ENCODE data around the gene NDUFS5.
"Not testable (repeated sequence)": the region's sequence is repeated elsewhere in the genome, so short reads cannot be mapped to it uniquely, and the experiment has no call there.

NDUFS5 gene

GRCh38 chr1:39026051-39026865, at the start of gene NDUFS5:
Gene NDUFS5 (plus strand): TSS chr1:39026350. CDS start chr1:39028725, 2,375 bp downstream.
- peak; percentile 90 for DNase-seq

GRCh38 chr1:38977399-38978244, 48.5 kb upstream of the NDUFS5 start:
- DNase-seq: not testable (repeated sequence)

GRCh38 chr1:38978245-38978542, 48.0 kb upstream of the NDUFS5 start:
- not testable (repeated sequence) for DNase-seq

- not testable (repeated sequence) for DNase-seq
Observed at GRCh38 chr1:38979380-38979779, 46.8 kb upstream of the NDUFS5 start.

- DNase-seq: no peak
Observed at GRCh38 chr1:38989979-38990378, 36.2 kb upstream of the NDUFS5 start.

GRCh38 chr1:38990386-38990737, 35.8 kb upstream of the NDUFS5 start:
- no peak for DNase-seq

- DNase-seq: peak; percentile 85
Observed at GRCh38 chr1:38990738-38991637, 35.2 kb upstream of the NDUFS5 start, which contains the start of gene AKIRIN1. Gene AKIRIN1 (plus strand): TSS chr1:38991276. CDS start chr1:38991381, 105 bp downstream.

GRCh38 chr1:38991638-38992411, 34.3 kb upstream of the NDUFS5 start:
- DNase-seq: no peak

GRCh38 chr1:38992412-38993111, 33.6 kb upstream of the NDUFS5 start:
- no peak for DNase-seq

- DNase-seq: no peak
Observed at GRCh38 chr1:38994196-38994595, 32.0 kb upstream of the NDUFS5 start.

- no peak for DNase-seq
Observed at GRCh38 chr1:38997034-38997900, 28.9 kb upstream of the NDUFS5 start.

- no peak for DNase-seq
Observed at GRCh38 chr1:38997901-38998190, 28.3 kb upstream of the NDUFS5 start.

GRCh38 chr1:39001516-39002421, 24.4 kb upstream of the NDUFS5 start:
- DNase-seq: no peak

GRCh38 chr1:39003281-39003680, 22.9 kb upstream of the NDUFS5 start:
- no peak for DNase-seq

GRCh38 chr1:39003794-39004193, 22.4 kb upstream of the NDUFS5 start:
- DNase-seq: no peak

- DNase-seq: no peak
Observed at GRCh38 chr1:39006287-39006686, 19.9 kb upstream of the NDUFS5 start.

GRCh38 chr1:39006726-39007645, 19.2 kb upstream of the NDUFS5 start:
- no peak for DNase-seq

- not testable (repeated sequence) for DNase-seq
Observed at GRCh38 chr1:39014956-39015355, 11.2 kb upstream of the NDUFS5 start.
